Measurements from ENCODE around the gene FSIP1.

DNA sequence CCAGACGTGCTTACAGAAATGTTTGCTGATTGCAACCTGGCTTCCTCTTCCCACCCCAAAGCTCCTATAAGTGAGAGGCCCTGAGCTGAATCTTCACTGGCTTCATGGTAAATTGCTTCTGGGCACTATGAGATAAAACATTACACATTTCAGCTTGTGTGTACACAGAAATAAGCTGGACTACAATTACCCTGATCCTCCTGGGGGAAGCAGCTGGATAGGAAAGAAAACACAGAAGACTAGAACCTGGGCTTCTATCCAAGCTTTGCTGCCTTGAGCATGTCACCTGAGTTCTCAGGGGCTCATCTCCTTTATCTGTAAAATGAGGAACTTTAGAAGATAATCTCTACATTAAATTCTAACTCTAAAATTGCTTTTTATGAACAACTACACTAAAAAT, 161.4 kb downstream of the FSIP1 start:
- no peak for TF ChIP-seq EP300 (IDR thresholded peaks at IDR 0.05)
- TF ChIP-seq, protein P1, sequence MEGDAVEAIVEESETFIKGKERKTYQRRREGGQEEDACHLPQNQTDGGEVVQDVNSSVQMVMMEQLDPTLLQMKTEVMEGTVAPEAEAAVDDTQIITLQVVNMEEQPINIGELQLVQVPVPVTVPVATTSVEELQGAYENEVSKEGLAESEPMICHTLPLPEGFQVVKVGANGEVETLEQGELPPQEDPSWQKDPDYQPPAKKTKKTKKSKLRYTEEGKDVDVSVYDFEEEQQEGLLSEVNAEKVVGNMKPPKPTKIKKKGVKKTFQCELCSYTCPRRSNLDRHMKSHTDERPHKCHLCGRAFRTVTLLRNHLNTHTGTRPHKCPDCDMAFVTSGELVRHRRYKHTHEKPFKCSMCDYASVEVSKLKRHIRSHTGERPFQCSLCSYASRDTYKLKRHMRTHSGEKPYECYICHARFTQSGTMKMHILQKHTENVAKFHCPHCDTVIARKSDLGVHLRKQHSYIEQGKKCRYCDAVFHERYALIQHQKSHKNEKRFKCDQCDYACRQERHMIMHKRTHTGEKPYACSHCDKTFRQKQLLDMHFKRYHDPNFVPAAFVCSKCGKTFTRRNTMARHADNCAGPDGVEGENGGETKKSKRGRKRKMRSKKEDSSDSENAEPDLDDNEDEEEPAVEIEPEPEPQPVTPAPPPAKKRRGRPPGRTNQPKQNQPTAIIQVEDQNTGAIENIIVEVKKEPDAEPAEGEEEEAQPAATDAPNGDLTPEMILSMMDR (IDR thresholded peaks at IDR 0.05): no peak
- no peak for TF ChIP-seq MYC (IDR thresholded peaks at IDR 0.05; ENCODE audit: borderline replicate concordance, low read length)
